GM19193 (cell line): Measurements from ENCODE around the gene INSL3.
A peak's percentile ranks its signal among the peaks of the same experiment; 100 is the strongest.

ENCODE experiments used
- POLR2A ChIP-seq: IDR thresholded peaks from 4 replicates; pipeline ENCODE4 v1.6.1; 2011; ENCODE audit not compliant: insufficient read depth, insufficient read length; ENCODE audit errors: extremely low read depth

The INSL3 gene

GRCh38 chr19:17855280-17856152, 34.2 kb upstream of the INSL3 start:
- TF ChIP-seq POLR2A = no peak

GRCh38 chr19:17854061-17854460, 32.7 kb upstream of the INSL3 start:
- no peak for TF ChIP-seq POLR2A

GRCh38 chr19:17848595-17849292, 27.4 kb upstream of the INSL3 start:
- no peak for TF ChIP-seq POLR2A

GRCh38 chr19:17847538-17848366, 26.4 kb upstream of the INSL3 start, which contains the start of gene JAK3:
Gene JAK3, minus strand, starts transcription at chr19:17847982. Its CDS starts 3,565 bp downstream, at chr19:17844417.
- TF ChIP-seq POLR2A = peak; percentile 86

DNA sequence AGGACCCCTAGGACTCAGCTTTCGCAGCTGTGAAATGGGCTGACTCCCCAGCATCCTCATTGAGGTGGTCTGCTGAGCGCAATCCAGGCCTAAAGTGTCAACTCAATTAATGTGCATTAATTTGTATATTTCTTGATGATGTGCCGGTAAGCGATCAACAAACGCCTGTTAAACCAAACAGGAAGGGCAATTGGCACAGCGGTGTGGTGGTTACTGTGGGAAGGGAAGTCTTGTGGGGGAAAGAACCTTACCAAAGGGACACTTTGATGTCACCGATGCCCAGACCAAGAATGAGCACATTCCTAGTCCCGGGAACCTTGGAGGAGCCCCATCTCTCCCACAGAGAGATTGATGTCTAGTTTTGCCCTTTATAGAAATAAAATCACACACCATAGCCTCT, 24.8 kb upstream of the INSL3 start:
- no peak for TF ChIP-seq POLR2A

- TF ChIP-seq POLR2A = no peak
Measured at GRCh38 chr19:17843908-17844490, 22.7 kb upstream of the INSL3 start.

GRCh38 chr19:17843292-17843827, 22.0 kb upstream of the INSL3 start:
- TF ChIP-seq POLR2A = no peak

GRCh38 chr19:17842663-17843291, 21.5 kb upstream of the INSL3 start:
- TF ChIP-seq POLR2A = no peak

DNA sequence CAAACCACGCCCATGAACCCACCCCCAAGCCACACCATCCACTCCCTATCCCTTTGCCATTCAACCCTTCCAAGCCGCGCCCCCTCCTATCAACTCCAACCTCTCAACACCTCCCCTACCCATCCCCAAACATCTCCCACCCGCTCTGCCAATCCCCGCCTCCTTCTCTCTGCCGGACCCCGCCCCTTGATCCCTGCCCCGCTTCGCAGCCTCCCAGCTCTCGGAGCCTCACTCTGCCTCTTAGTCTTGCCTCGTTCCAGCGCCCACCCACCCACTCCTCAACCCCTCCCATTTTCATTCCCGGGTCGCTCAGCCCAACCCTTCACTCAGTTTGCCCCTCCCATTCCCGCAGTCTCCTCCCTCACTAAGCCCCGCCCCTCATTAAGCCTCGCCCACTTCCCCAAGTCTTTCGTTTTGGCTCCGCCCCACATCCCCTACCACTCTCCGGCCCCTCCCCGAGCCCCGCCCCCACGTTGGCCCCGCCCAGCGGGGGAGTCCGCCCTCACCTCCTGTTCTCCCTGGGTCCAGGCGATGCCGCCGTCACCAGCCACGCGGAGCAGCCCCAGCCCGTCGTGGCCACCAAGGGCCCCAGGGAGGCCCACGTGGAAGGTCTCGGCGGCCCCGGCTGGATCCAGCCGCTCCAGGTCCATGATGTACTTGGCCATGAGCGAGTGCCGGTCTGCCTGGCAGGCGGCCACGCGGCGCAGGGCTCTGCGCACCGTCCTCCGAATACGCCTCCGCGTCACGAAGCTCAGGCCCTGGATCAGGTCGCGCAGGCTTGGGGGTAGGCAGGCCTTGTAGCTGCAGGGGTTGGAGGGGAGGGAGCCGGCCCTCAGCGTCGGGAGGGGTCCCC, 20.7 kb upstream of the INSL3 start:
- no peak for TF ChIP-seq POLR2A

GRCh38 chr19:17841371-17841809, 20.1 kb upstream of the INSL3 start:
- no peak for TF ChIP-seq POLR2A

- no peak for TF ChIP-seq POLR2A
Measured at GRCh38 chr19:17840019-17840418, 18.7 kb upstream of the INSL3 start.

DNA sequence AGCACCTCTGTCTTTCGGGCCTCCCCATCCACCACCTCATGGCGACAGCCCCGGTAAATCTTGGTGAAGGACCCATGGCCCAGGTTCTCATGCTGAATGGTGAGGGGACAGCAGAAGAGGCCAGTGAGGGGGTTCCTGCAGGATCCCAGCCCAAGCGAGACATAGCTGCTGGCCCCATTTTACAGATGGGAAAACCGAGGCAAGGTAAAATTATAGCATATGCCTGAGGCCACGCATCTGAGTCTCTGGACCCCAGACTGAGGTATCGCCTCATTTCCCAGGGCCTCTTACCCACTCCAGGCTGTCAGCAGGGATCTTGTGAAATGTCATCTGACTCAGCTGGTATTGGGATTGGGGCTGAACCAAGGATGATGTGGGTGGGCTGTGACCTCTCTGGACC, 16.7 kb upstream of the INSL3 start:
- TF ChIP-seq POLR2A = no peak

- no peak for TF ChIP-seq POLR2A
Measured at GRCh38 chr19:17836530-17836929, 15.2 kb upstream of the INSL3 start.
